HG02763 (cell line): ENCODE results near the gene MYLK.

ENCODE experiments used
- ATAC-seq: cut with Tn5 transposase; IDR thresholded peaks from one replicate; pipeline ENCODE4 v1.9.1; 2021; ENCODE audit warnings: mild to moderate bottlenecking, moderate library complexity; ENCODE audit not compliant: unreplicated experiment

MYLK gene

GRCh38 chr3:123876858-123877257 lies 7.3 kb downstream of the MYLK start:
- no peak for ATAC-seq

DNA sequence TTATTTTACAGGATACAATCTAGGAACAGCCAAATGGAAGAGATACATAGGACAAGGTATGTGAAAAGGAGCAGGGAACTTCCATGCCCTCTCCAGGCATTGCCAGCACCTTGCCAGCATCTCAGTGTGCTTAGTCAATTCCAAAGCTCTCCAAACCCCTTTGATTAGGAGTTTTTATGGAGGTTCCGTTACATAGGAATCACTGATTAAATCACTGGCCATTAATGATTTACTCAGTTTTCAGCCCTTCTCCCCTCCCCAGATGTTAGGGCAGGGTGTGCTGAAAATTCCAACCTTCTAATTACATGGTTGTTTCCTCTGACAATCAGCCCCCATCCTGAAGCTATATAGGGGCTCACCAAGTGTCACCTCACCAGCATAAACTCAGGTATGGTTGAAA lies 11.5 kb downstream of the MYLK start:
- ATAC-seq = no peak

GRCh38 chr3:123871946-123872345 lies 12.2 kb downstream of the MYLK start:
- ATAC-seq = no peak

GRCh38 chr3:123870033-123870432 lies 14.1 kb downstream of the MYLK start:
- ATAC-seq = no peak

- no peak for ATAC-seq
These were observed 15.0 kb downstream of the MYLK start for GRCh38 chr3:123869165-123869564.

- no peak for ATAC-seq
These were observed 19.4 kb downstream of the MYLK start for GRCh38 chr3:123864706-123865105.

- ATAC-seq = no peak
These were observed 22.0 kb downstream of the MYLK start for GRCh38 chr3:123862152-123862551.

DNA sequence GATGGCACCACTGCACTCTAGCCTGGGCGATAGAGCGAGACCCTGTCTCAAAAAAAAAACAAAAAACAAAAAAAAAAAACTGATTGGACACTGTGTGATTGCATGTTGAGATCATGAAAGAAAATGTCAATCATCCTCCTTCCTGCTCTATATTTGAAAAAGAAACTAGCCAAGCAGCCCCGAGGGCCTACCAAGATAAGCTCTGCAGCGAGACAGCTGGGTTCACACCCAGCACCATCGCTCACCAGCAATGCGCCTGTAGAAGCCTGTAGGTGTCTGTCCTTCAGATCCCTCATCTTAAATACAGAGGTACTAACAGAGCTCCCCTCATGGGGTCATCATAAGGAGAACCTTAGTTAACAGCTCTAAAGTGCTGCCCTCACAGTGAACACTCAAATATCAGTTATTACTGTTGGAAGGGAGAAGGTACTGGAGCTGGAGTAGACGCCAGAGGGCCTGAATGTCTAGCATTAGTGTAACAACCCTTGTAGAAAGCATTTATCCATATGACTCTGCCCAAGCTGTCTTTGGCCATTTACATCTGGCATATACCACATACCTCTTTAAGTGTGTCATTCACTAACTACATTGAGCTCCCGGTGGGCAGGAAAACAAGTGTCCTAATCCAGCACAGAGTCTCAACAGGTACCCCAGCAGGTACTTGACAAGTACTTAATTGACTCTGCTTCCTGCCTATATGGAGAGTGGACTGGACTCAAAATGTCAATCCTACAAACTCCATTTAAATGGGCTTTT lies 22.9 kb downstream of the MYLK start:
- no peak for ATAC-seq

DNA sequence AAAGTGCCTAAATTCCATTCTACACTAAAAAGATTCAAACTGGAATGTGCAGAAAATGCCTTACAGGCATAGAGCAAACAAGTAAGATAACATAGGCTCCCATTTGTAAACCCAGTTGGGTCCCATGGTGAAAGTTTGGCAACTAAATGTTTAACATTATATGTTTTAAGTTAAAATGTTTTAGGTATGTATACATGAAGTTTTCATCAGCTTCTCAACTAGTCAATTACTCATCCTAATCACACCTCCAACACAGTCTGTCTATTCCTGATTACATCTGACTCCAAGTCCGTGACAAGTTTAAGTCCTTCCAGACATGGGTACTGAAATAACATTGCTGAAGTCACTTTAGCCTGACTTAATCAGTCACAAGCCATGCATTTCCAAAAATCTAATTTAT lies 25.0 kb downstream of the MYLK start:
- ATAC-seq = no peak

DNA sequence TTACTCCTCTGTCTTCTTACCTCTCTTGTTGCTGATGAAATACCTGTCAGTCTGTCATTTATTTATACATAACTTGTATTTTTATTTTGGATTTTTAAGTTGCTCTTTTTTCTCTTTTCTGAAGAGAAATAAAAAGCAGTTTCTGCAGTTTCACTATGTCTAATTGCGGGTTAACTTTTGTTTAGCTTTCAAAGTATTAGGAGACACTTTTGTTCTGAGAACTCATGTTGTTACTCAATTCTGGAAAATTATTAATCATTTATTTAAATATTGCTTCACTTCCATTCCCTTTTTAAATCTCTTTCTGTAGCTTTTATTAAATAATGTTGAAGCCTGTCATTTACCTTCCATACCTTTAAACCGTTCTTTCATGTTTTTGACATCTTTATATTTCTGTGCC lies 29.2 kb downstream of the MYLK start:
- no peak for ATAC-seq

DNA sequence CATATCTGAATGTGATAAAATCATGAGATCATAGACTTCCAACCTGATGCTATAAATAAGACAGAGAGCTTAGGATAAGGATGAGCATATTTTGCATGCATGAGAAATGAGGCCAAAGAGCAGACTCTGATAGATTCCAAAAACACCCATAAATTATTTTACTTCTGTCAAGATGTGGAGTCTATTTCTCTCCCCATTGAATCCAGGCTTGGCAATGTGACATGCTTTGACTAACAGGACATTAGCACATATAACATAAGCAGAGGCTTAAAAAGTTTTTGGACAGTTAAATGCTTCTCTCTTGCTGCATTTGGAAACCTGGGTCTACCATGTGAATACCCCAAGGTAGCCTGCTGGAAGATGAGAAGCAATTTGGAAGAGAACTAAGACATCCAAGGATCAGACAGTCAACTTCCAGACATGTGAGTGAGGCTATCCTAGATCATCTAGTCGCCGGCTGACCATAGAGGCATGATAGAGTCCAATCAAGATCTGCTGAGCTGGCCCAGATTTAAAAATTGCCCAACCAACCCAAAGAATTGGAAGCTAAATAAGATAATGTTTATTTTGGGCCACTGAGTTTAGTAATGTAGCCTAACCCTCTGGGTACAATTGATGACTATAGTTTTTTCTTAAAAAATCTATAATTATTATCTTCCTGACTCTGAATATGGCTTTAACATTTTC lies 30.3 kb downstream of the MYLK start:
- ATAC-seq = no peak

- no peak for ATAC-seq
These were observed 36.9 kb downstream of the MYLK start for GRCh38 chr3:123847209-123847608.

DNA sequence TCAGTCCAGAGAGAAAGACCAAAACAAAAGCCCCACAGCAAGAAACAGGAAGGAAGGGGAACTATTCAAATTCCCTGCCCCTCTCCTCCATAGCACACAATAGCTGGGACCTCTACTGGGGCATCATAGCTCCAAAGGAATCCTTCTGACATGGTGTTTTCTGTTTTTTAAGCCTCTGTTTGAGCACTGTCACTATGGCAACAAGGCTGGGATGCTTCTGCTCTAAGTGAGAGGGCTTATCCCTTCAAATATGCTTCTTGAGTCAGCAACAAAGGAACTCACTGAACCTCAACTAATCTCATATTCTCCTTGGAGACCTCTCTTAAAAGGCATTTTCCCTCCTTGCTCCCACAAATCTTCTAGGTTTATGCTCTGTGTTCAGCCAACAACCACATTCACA lies 40.5 kb downstream of the MYLK start:
- ATAC-seq = no peak

DNA sequence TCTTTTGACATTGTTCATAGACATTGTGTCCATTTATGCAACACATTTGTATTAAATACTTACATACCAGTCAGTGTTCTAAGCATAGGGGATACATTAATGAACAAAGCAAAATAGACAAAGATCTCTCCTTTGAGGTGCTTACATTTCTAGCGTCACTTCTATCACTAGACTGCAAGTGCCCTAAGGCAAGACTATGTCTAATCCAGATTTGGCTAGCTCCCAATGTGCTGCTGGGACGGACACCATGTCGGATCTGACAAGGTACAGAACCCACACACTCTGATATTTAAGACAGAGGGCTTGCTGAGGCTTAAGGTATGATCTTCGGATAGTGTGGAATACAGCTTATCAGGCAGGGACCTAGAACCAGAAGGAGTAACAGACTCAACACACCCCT lies 41.4 kb downstream of the MYLK start:
- ATAC-seq = no peak

- no peak for ATAC-seq
These were observed 42.5 kb downstream of the MYLK start for GRCh38 chr3:123841476-123842238.

GRCh38 chr3:123840961-123841360 lies 43.2 kb downstream of the MYLK start:
- no peak for ATAC-seq

DNA sequence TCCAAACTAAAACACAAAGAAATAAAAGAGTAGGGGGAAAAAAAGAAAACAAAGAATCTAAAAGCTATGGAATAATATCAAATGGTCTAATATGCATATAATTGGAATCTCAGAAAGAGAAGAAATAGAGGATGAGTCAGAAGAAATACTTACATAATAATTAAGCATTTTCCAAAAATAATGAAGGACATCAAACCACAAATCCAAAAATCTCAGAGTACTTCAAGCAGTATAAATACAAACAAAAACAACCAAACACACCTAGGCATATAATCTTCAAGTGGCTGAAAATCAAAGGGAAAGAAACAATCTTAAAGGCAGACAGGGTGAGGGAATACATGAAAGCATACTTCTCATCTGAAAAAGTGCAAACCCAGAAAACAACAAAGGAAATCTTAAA lies 46.3 kb downstream of the MYLK start:
- no peak for ATAC-seq

DNA sequence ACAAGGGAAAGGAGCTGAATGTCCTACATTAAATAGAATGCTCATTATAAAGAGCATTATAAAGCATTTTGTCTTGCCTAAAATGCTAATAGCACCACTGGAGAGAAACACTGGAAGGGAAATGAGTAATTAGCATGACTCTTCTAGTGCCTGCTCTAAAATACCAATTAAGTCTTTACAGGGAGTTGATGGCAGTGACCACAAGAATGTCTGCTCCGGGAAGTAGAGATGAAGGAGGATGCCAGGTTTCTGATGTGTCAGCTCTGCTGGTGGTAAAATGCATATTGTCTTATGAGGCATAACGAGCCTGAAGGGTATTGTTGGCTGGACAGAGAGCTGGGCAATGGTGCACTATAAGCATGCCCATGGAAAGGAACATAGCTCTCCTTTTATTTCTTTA lies 49.5 kb downstream of the MYLK start:
- ATAC-seq = no peak

- ATAC-seq = no peak
These were observed 50.7 kb downstream of the MYLK start for GRCh38 chr3:123833398-123833785.

GRCh38 chr3:123832692-123833397 lies 51.3 kb downstream of the MYLK start:
- ATAC-seq = no peak

- ATAC-seq = no peak
These were observed 52.7 kb downstream of the MYLK start for GRCh38 chr3:123831420-123831819.
